Measurements from ENCODE around the gene GLT1D1.

The GLT1D1 gene

GRCh38 chr12:128992550-128992949, 139.3 kb downstream of the GLT1D1 start:
- H3K9me3 Mint-ChIP-seq = peaks cover 3% of the 10 kb centered on the region
- ATAC-seq (no peak), DNase-seq (no peak)
- no peaks in the 10 kb centered on the region for H3K36me3 Mint-ChIP-seq (ENCODE audit: low read depth)
- peaks cover 6% of the 10 kb centered on the region for H3K27me3 Mint-ChIP-seq
- no peak overlapping the region for H3K27ac Mint-ChIP-seq
- H3K4me3 Mint-ChIP-seq = no peak overlapping the region
- no peaks in the 10 kb centered on the region for H3K4me1 Mint-ChIP-seq

- no peaks in the 10 kb centered on the region for H3K36me3 Mint-ChIP-seq (ENCODE audit: low read depth)
- no peak for DNase-seq
- no peaks in the 10 kb centered on the region for H3K4me1 Mint-ChIP-seq
- H3K9me3 Mint-ChIP-seq = peaks cover 10% of the 10 kb centered on the region
- H3K27me3 Mint-ChIP-seq = peaks cover 2% of the 10 kb centered on the region
- ATAC-seq = no peak
- no peak overlapping the region for H3K27ac Mint-ChIP-seq
- no peak overlapping the region for H3K4me3 Mint-ChIP-seq
These were observed 141.6 kb downstream of the GLT1D1 start for GRCh38 chr12:128994856-128995255.

GRCh38 chr12:128995619-128996018, 142.3 kb downstream of the GLT1D1 start:
- Mint-ChIP-seq H3K36me3 (ENCODE audit: low read depth) (no peaks in the 10 kb centered on the region), H3K27ac (no peak overlapping the region), H3K4me3 (no peak overlapping the region), H3K27me3 (peaks cover 2% of the 10 kb centered on the region), H3K9me3 (peaks cover 10% of the 10 kb centered on the region), H3K4me1 (no peaks in the 10 kb centered on the region)
- ATAC-seq = no peak
- DNase-seq = no peak

- Mint-ChIP-seq H3K27ac (no peak overlapping the region), H3K27me3 (peaks cover 3% of the 10 kb centered on the region), H3K9me3 (peaks cover 7% of the 10 kb centered on the region), H3K4me1 (no peaks in the 10 kb centered on the region), H3K4me3 (no peak overlapping the region), H3K36me3 (ENCODE audit: low read depth) (no peaks in the 10 kb centered on the region)
- DNase-seq (no peak), ATAC-seq (no peak)
These were observed 148.5 kb downstream of the GLT1D1 start for GRCh38 chr12:129001826-129002225.

GRCh38 chr12:129002427-129002826, 149.1 kb downstream of the GLT1D1 start:
- H3K4me1 Mint-ChIP-seq = no peaks in the 10 kb centered on the region
- no peak for DNase-seq

GRCh38 chr12:129005416-129005815, 152.1 kb downstream of the GLT1D1 start:
- Mint-ChIP-seq H3K4me1 (no peaks in the 10 kb centered on the region), H3K4me3 (no peak overlapping the region), H3K36me3 (ENCODE audit: low read depth) (no peaks in the 10 kb centered on the region), H3K27ac (no peak overlapping the region), H3K27me3 (peaks cover 3% of the 10 kb centered on the region), H3K9me3 (no peaks in the 10 kb centered on the region)
- DNase-seq = no peak
- no peak for ATAC-seq

More at GRCh38 chr12:129002427-129002826, 149.1 kb downstream of the GLT1D1 start:
- no peak overlapping the region for H3K27ac Mint-ChIP-seq
- H3K27me3 Mint-ChIP-seq = peaks cover 3% of the 10 kb centered on the region
- ATAC-seq = no peak
- no peaks in the 10 kb centered on the region for H3K36me3 Mint-ChIP-seq (ENCODE audit: low read depth)
- peaks cover 7% of the 10 kb centered on the region for H3K9me3 Mint-ChIP-seq
- no peak overlapping the region for H3K4me3 Mint-ChIP-seq

GRCh38 chr12:129005829-129006228, 152.6 kb downstream of the GLT1D1 start:
- H3K36me3 Mint-ChIP-seq (ENCODE audit: low read depth) = no peaks in the 10 kb centered on the region
- H3K9me3 Mint-ChIP-seq = no peaks in the 10 kb centered on the region
- H3K4me1 Mint-ChIP-seq = no peaks in the 10 kb centered on the region
- H3K4me3 Mint-ChIP-seq = no peak overlapping the region
- no peak overlapping the region for H3K27ac Mint-ChIP-seq
- peaks cover 3% of the 10 kb centered on the region for H3K27me3 Mint-ChIP-seq
- DNase-seq (no peak), ATAC-seq (no peak)

- no peak overlapping the region for H3K4me3 Mint-ChIP-seq
- H3K36me3 Mint-ChIP-seq (ENCODE audit: low read depth) = no peaks in the 10 kb centered on the region
- no peak for DNase-seq
- no peak overlapping the region for H3K27ac Mint-ChIP-seq
- H3K27me3 Mint-ChIP-seq = no peaks in the 10 kb centered on the region
- no peaks in the 10 kb centered on the region for H3K9me3 Mint-ChIP-seq
- ATAC-seq = no peak
- H3K4me1 Mint-ChIP-seq = no peaks in the 10 kb centered on the region
These were observed 156.8 kb downstream of the GLT1D1 start for GRCh38 chr12:129009833-129010622.

GRCh38 chr12:129016159-129016558, 162.9 kb downstream of the GLT1D1 start:
- H3K9me3 Mint-ChIP-seq = peaks cover 10% of the 10 kb centered on the region
- H3K4me3 Mint-ChIP-seq = no peak overlapping the region
- no peaks in the 10 kb centered on the region for H3K36me3 Mint-ChIP-seq (ENCODE audit: low read depth)
- ATAC-seq (no peak), DNase-seq (no peak)
- no peaks in the 10 kb centered on the region for H3K27me3 Mint-ChIP-seq
- no peaks in the 10 kb centered on the region for H3K4me1 Mint-ChIP-seq
- no peak overlapping the region for H3K27ac Mint-ChIP-seq

GRCh38 chr12:129025055-129025454, 171.8 kb downstream of the GLT1D1 start:
- ATAC-seq (no peak), DNase-seq (no peak)
- no peak overlapping the region for H3K4me3 Mint-ChIP-seq
- H3K9me3 Mint-ChIP-seq = peaks cover 13% of the 10 kb centered on the region
- H3K27ac Mint-ChIP-seq = no peak overlapping the region
- H3K27me3 Mint-ChIP-seq = no peaks in the 10 kb centered on the region
- no peaks in the 10 kb centered on the region for H3K4me1 Mint-ChIP-seq
- H3K36me3 Mint-ChIP-seq (ENCODE audit: low read depth) = no peaks in the 10 kb centered on the region

GRCh38 chr12:129028844-129029243, 175.6 kb downstream of the GLT1D1 start:
- no peaks in the 10 kb centered on the region for H3K4me1 Mint-ChIP-seq
- no peaks in the 10 kb centered on the region for H3K27me3 Mint-ChIP-seq
- no peak for DNase-seq
- ATAC-seq = no peak
- no peaks in the 10 kb centered on the region for H3K9me3 Mint-ChIP-seq
- no peak overlapping the region for H3K4me3 Mint-ChIP-seq
- H3K27ac Mint-ChIP-seq = no peak overlapping the region
- no peaks in the 10 kb centered on the region for H3K36me3 Mint-ChIP-seq (ENCODE audit: low read depth)
